SK-N-SH treated with all-trans-retinoic acid at 6 μM for 48 hours (cell line): ENCODE measurements around the gene FRAT2.

Experiments used
- ATAC-seq: fragments of 200-7000 bp; cut with Tn5 transposase; 3 replicates; pipeline ENCODE4 v1.9.1; 2020; ENCODE audit warnings: mild to moderate bottlenecking, moderate library complexity
- ARNTL ChIP-seq: fragments of 450-650 bp; formaldehyde crosslinking; IDR thresholded peaks from 2 replicates; pipeline ENCODE4 v1.5.0; 2020; ENCODE audit warnings: low read depth, mild to moderate bottlenecking, moderate library complexity, borderline replicate concordance
- BACH2 ChIP-seq: fragments of 250-450 bp; sonication (Bioruptor Pico); IDR thresholded peaks from 2 replicates; pipeline ENCODE4 v1.9.0; 2021; ENCODE audit warnings: mild to moderate bottlenecking, borderline replicate concordance
- CREB5 ChIP-seq: fragments of 250-450 bp; sonication (Bioruptor Pico); IDR thresholded peaks from 2 replicates; pipeline ENCODE4 v1.5.1; 2020; ENCODE audit warnings: low read depth, mild to moderate bottlenecking, moderate library complexity
- CSDC2 ChIP-seq: fragments of 250-450 bp; sonication (Bioruptor Pico); IDR thresholded peaks from 2 replicates; pipeline ENCODE4 v1.5.0; 2020; ENCODE audit warnings: mild to moderate bottlenecking, moderate library complexity
- CSRNP3 ChIP-seq: fragments of 250-450 bp; sonication (Bioruptor Pico); IDR thresholded peaks from 2 replicates; pipeline ENCODE4 v1.5.1; 2021; ENCODE audit warnings: mild to moderate bottlenecking, moderate library complexity
- ESRRG ChIP-seq: fragments of 250-450 bp; sonication (Bioruptor Pico); IDR thresholded peaks from 2 replicates; pipeline ENCODE4 v1.6.1; 2021; ENCODE audit warnings: mild to moderate bottlenecking
- GLIS3 ChIP-seq: fragments of 250-450 bp; sonication (Bioruptor Pico); IDR thresholded peaks from 2 replicates; pipeline ENCODE4 v1.5.0; 2020; ENCODE audit warnings: mild to moderate bottlenecking, moderate library complexity
- ISL1 ChIP-seq: fragments of 250-450 bp; sonication (Bioruptor Pico); IDR thresholded peaks from 2 replicates; pipeline ENCODE4 v2.1.2; 2022; ENCODE audit warnings: mild to moderate bottlenecking, moderate library complexity
- OSR1 ChIP-seq: fragments of 250-450 bp; sonication (Bioruptor Pico); IDR thresholded peaks from 2 replicates; pipeline ENCODE4 v1.8.0; 2022; ENCODE audit warnings: moderate library complexity, mild to moderate bottlenecking, inconsistent platforms
- PATZ1 ChIP-seq: fragments of 250-450 bp; sonication (Bioruptor Pico); IDR thresholded peaks from 2 replicates; pipeline ENCODE4 v1.8.0; 2020; ENCODE audit warnings: mild to moderate bottlenecking, moderate library complexity, borderline replicate concordance
- POU6F1 ChIP-seq: fragments of 250-450 bp; sonication (Bioruptor Pico); IDR thresholded peaks from 2 replicates; pipeline ENCODE4 v1.8.0; 2021; ENCODE audit warnings: low read depth, mild to moderate bottlenecking, moderate library complexity, borderline replicate concordance
- PPARA ChIP-seq: fragments of 250-450 bp; sonication (Bioruptor Pico); IDR thresholded peaks from 2 replicates; pipeline ENCODE4 v1.5.0; 2020; ENCODE audit warnings: mild to moderate bottlenecking, borderline replicate concordance
- SNAI2 ChIP-seq: fragments of 250-450 bp; sonication (Bioruptor Pico); IDR thresholded peaks from 2 replicates; pipeline ENCODE4 v1.5.0; 2020; ENCODE audit warnings: mild to moderate bottlenecking, moderate library complexity
- TCF4 ChIP-seq: fragments of 250-450 bp; sonication (Bioruptor Pico); IDR thresholded peaks from 2 replicates; pipeline ENCODE4 v1.8.0; 2021; ENCODE audit warnings: mild to moderate bottlenecking, moderate library complexity, borderline replicate concordance
- TOX ChIP-seq: fragments of 250-450 bp; sonication (Bioruptor Pico); IDR thresholded peaks from 2 replicates; pipeline ENCODE4 v1.8.0; 2021; ENCODE audit warnings: mild to moderate bottlenecking, moderate library complexity, borderline replicate concordance
- TSHZ2 ChIP-seq: fragments of 250-450 bp; sonication (Bioruptor Pico); IDR thresholded peaks from 2 replicates; pipeline ENCODE4 v1.5.0; 2020; ENCODE audit warnings: mild to moderate bottlenecking, moderate library complexity
- ZC3H10 ChIP-seq: fragments of 250-450 bp; sonication (Bioruptor Pico); IDR thresholded peaks from 2 replicates; pipeline ENCODE4 v1.5.1; 2021; ENCODE audit warnings: mild to moderate bottlenecking, moderate library complexity
- ZFP3 ChIP-seq: fragments of 250-450 bp; sonication (Bioruptor Pico); IDR thresholded peaks from 2 replicates; pipeline ENCODE4 v1.5.0; 2020; ENCODE audit warnings: mild to moderate bottlenecking, moderate library complexity
- ZFP30 ChIP-seq: fragments of 450-650 bp; formaldehyde crosslinking; IDR thresholded peaks from 2 replicates; pipeline ENCODE4 v1.5.0; 2022; ENCODE audit warnings: mild to moderate bottlenecking, moderate library complexity
- ZNF70 ChIP-seq: fragments of 450-650 bp; formaldehyde crosslinking; IDR thresholded peaks from 2 replicates; pipeline ENCODE4 v1.5.0; 2020; ENCODE audit warnings: mild to moderate bottlenecking, moderate library complexity
- ZNF8 ChIP-seq: fragments of 450-650 bp; formaldehyde crosslinking; IDR thresholded peaks from 2 replicates; pipeline ENCODE4 v1.5.0; 2020; ENCODE audit warnings: mild to moderate bottlenecking, moderate library complexity

Gene FRAT2

GRCh38 chr10:97318772-97319651, 15.5 kb downstream of the FRAT2 start, which contains the start of gene FRAT1:
TSS of gene FRAT1 (plus strand) at chr10:97319271. CDS start at chr10:97319454, 183 bp downstream.
- TF ChIP-seq ISL1 (CRISPR knock-in tag) (no peak), CREB5 (CRISPR knock-in tag) (peak; percentile 22; the same call in 1 of the 2 replicates)
- peak; percentile 91 for ATAC-seq

GRCh38 chr10:97314671-97315070, 19.9 kb downstream of the FRAT2 start:
- ATAC-seq = no peak
- TF ChIP-seq CSDC2 (CRISPR knock-in tag) = no peak
- TF ChIP-seq ARNTL = no peak
- no peak for TF ChIP-seq GLIS3
- no peak for TF ChIP-seq BACH2 (CRISPR knock-in tag)
- no peak for TF ChIP-seq TSHZ2 (CRISPR knock-in tag)

- no peak for ATAC-seq
- TF ChIP-seq ZFP30 (CRISPR knock-in tag) = no peak
- no peak for TF ChIP-seq TOX (CRISPR knock-in tag)
- TF ChIP-seq POU6F1 (CRISPR knock-in tag) = no peak
- TF ChIP-seq ZNF70 = no peak
- TF ChIP-seq PATZ1 (CRISPR knock-in tag) = no peak
- no peak for TF ChIP-seq CREB5 (CRISPR knock-in tag)
- TF ChIP-seq ZC3H10 = no peak
- TF ChIP-seq CSRNP3 (CRISPR knock-in tag) = no peak
- no peak for TF ChIP-seq ESRRG (CRISPR knock-in tag)
- TF ChIP-seq ARNTL = no peak
- TF ChIP-seq ZNF8 (CRISPR knock-in tag) = no peak
- no peak for TF ChIP-seq TSHZ2 (CRISPR knock-in tag)
- TF ChIP-seq CSDC2 (CRISPR knock-in tag) = no peak
- no peak for TF ChIP-seq OSR1 (CRISPR knock-in tag)
- TF ChIP-seq ZFP3 = no peak
- TF ChIP-seq TCF4 = no peak
- TF ChIP-seq PPARA (CRISPR knock-in tag) = no peak
- no peak for TF ChIP-seq SNAI2 (CRISPR knock-in tag)
- TF ChIP-seq, all 23 proteins: peak for 0
Measured at GRCh38 chr10:97312897-97313296, 21.6 kb downstream of the FRAT2 start.
